Measurements from ENCODE around the gene KCNG2. TPM values are rescaled to one million over a fixed set of nuclear protein-coding genes. Genes with fewer than 3 reads are reported as not detected.

KCNG2 gene
- total and polyA plus RNA-seq, 9 of the 15 experiments (the other 6 are each of a cell fraction or from before 2014, with no cell fraction given) = not detected

DNA sequence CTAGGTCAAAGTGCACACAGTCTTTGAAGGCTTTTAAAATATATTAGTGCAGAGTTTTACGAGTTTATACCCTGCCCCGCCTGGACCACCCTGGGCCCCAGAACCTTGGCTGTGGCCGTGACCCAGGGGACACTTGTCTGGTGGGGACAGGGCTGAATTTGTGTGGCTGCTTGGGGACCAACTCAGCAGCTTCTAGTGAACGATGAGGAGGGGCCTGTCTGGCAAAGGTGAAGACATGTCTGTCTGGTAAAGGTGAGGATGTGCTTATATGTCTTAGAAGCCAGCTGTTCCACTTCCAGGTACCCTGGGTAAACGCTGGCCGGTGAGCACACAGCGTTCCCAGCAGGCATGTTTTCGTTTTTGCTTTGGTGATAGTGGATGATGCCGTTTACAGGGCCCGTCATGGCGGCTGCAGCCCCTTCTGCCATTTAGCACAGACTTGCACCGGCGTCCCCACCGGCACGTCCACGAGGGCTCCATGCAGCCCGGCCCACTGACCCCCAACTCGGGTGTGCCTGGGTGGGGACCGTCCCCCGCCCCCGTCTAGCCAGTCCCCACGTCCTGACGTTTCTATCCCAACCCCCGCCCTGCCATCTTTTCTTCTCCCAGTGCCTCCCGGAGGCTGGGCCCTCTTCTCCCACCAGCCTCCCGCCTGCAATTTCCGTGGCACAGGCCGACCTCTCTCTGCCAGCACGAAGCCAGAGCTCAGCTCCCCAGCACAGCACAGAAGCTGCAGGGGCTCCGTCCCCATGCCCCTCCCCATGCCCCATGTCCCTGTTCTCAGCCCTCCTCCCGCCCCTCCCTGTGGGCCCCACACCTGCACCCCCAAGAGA lies 85.9 kb downstream of the KCNG2 start:
- intact Hi-C loops (cut with micrococcal nuclease) = no loop called here
- Histone ChIP-seq H3K4me1 (replicated peaks in 1 of 2; ENCODE audit: control insufficient read depth in 2 of 2, insufficient read depth in 2 of 2, low read length in 2 of 2) (no peaks in the 10 kb centered on the region; a peak in 1 of 5 replicates), H3K9ac (ENCODE audit: insufficient read depth in 1 of 2, low read depth in 2 of 2, low read length in 2 of 2) (no peak overlapping the region), H3K27me3 (ENCODE audit: control insufficient read depth in 2 of 2, insufficient read depth in 2 of 2, low read length in 2 of 2) (peaks cover 0 to 7% of the 10 kb centered on the region in 2 experiments; a peak in 1 of 5 replicates), H3K9me3 (replicated peaks; ENCODE audit: control insufficient read depth, insufficient read depth, low read depth, low read length) (no peaks in the 10 kb centered on the region), H3K36me3 (ENCODE audit: control insufficient read depth, insufficient read depth, low read length) (no peaks in the 10 kb centered on the region), H3K79me2 (ENCODE audit: control insufficient read depth, insufficient read depth, low read length) (no peaks in the 10 kb centered on the region), H3K9me1 (ENCODE audit: control insufficient read depth, insufficient read depth, low read length) (no peaks in the 10 kb centered on the region), H3K4me2 (ENCODE audit: insufficient read depth, low read length) (no peak overlapping the region), H3K27ac (ENCODE audit: extremely low read depth, low read depth, low read length) (no peak overlapping the region), H4K20me1 (replicated peaks; ENCODE audit: control insufficient read depth, insufficient read depth, low read length) (no peaks in the 10 kb centered on the region), H2AFZ (ENCODE audit: low read depth, low read length) (no peak overlapping the region), H3K4me3 (no peak overlapping the region)
- FAIRE-seq = no peak
- in situ Hi-C loops (cut with MboI) = no loop called here
- no TSS peak for BruUV-seq (replicated peaks)
- no peak for DNase-seq (ENCODE audit: extremely low read depth in 1 of 4, low spot score in 3 of 4)
- 2% methylated on average over 8 of the region's 31 CpGs for WGBS (ENCODE audit: insufficient coverage, low coverage, missing lambda C conversion rate)
- ChIA-PET CTCF (ENCODE audit: low intra/inter-chr PET ratio) (no interaction called here), POLR2A (no interaction called here)
- ATAC-seq = no peak
- TF ChIP-seq ZNF12 (CRISPR knock-in tag; IDR thresholded peaks at IDR 0.05) (no peak), BRF2 (IDR thresholded peaks at IDR 0.05; ENCODE audit: borderline replicate concordance, insufficient read depth, insufficient read length) (no peak), RUNX1 (IDR thresholded peaks at IDR 0.05; ENCODE audit: low read depth) (no peak), ATF3 (IDR thresholded peaks at IDR 0.05) (no peak), ATF3 (CRISPR knock-in tag; conservative IDR thresholded peaks at IDR 0.05) (no peak), STAG1 (CRISPR knock-in tag; IDR thresholded peaks at IDR 0.05; ENCODE audit: borderline replicate concordance) (no peak), CREB1 (IDR thresholded peaks at IDR 0.05) (no peak), CREB1 (CRISPR knock-in tag; IDR thresholded peaks at IDR 0.05) (no peak), MTF1 (CRISPR knock-in tag; IDR thresholded peaks at IDR 0.05; ENCODE audit: borderline replicate concordance) (no peak), ZNF24 (IDR thresholded peaks at IDR 0.05) (no peak), ZNF511 (CRISPR knock-in tag; IDR thresholded peaks at IDR 0.05) (no peak), ZNF212 (CRISPR knock-in tag; IDR thresholded peaks at IDR 0.05) (no peak), FOXJ3 (CRISPR knock-in tag; IDR thresholded peaks at IDR 0.05) (no peak), TFE3 (CRISPR knock-in tag; IDR thresholded peaks at IDR 0.05) (no peak), POLR2H (tag; IDR thresholded peaks at IDR 0.05; ENCODE audit: low read depth) (no peak)
- TF ChIP-seq, protein P1, sequence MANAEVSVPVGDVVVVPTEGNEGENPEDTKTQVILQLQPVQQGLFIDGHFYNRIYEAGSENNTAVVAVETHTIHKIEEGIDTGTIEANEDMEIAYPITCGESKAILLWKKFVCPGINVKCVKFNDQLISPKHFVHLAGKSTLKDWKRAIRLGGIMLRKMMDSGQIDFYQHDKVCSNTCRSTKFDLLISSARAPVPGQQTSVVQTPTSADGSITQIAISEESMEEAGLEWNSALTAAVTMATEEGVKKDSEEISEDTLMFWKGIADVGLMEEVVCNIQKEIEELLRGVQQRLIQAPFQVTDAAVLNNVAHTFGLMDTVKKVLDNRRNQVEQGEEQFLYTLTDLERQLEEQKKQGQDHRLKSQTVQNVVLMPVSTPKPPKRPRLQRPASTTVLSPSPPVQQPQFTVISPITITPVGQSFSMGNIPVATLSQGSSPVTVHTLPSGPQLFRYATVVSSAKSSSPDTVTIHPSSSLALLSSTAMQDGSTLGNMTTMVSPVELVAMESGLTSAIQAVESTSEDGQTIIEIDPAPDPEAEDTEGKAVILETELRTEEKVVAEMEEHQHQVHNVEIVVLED (CRISPR knock-in tag; IDR thresholded peaks at IDR 0.05) = no peak

All from K562 (cell line).